Neuronal stem cell (in vitro differentiated cells): ENCODE results near the gene IKBIP.

Experiments
- DNase-seq: peaks from one replicate; pipeline ENCODE4 v3.0.0-alpha.2; 2013; ENCODE audit warnings: low spot score
- H2AFZ ChIP-seq: one replicate; pipeline ENCODE4 v1.6.1; 2013; ENCODE audit warnings: mild to moderate bottlenecking, low read length, inconsistent platforms
- H2AK5ac ChIP-seq: 2 replicates; pipeline ENCODE4 v1.6.1; 2013; ENCODE audit warnings: low read depth, mild to moderate bottlenecking, inconsistent platforms, low read length, moderate library complexity, mixed read lengths
- H2BK120ac ChIP-seq: 2 replicates; pipeline ENCODE4 v1.6.1; 2013; ENCODE audit warnings: low read depth, mild to moderate bottlenecking, inconsistent platforms, low read length, moderate library complexity, mixed read lengths
- H2BK12ac ChIP-seq: one replicate; pipeline ENCODE4 v1.6.1; 2013; ENCODE audit warnings: low read length, inconsistent platforms
- H2BK15ac ChIP-seq: 2 replicates; pipeline ENCODE4 v1.6.1; 2013; ENCODE audit warnings: mild to moderate bottlenecking, low read length, inconsistent platforms, mixed read lengths
- H2BK5ac ChIP-seq: one replicate; pipeline ENCODE4 v1.6.1; 2013; ENCODE audit warnings: inconsistent platforms, mild to moderate bottlenecking, low read length, moderate library complexity
- H3K14ac ChIP-seq: one replicate; pipeline ENCODE4 v1.6.1; 2013; ENCODE audit warnings: low read length, inconsistent platforms
- H3K18ac ChIP-seq: 2 replicates; pipeline ENCODE4 v1.6.1; 2013; ENCODE audit warnings: low read length, inconsistent platforms
- H3K23ac ChIP-seq: 2 replicates; pipeline ENCODE4 v1.6.1; 2013; ENCODE audit warnings: low read depth, mild to moderate bottlenecking, mixed read lengths, low read length, inconsistent platforms; ENCODE audit not compliant: poor library complexity
- H3K27ac ChIP-seq: replicated peaks from 3 replicates; pipeline ENCODE4 v1.5.1; 2013; ENCODE audit warnings: low read length, inconsistent platforms
- H3K27me3 ChIP-seq, 3 experiments: 2 replicates each; pipeline ENCODE4 v1.6.1; 2013; ENCODE audit warnings: low read length in 3 of 3, mild to moderate bottlenecking in 2 of 3, inconsistent platforms in 1 of 3, low read depth in 1 of 3, mixed read lengths in 1 of 3, moderate library complexity in 1 of 3; ENCODE audit not compliant: control insufficient read depth in 3 of 3, insufficient read depth in 3 of 3
- H3K36me3 ChIP-seq, 2 donors: replicated peaks in 1 of 2; 2 replicates each; pipeline ENCODE4 v1.6.1; 2013; ENCODE audit warnings: low read length in 2 of 2; ENCODE audit not compliant: control insufficient read depth in 2 of 2, insufficient read depth in 2 of 2
- H3K4ac ChIP-seq: 2 replicates; pipeline ENCODE4 v1.6.1; 2013; ENCODE audit warnings: inconsistent platforms, mild to moderate bottlenecking, low read length, moderate library complexity
- H3K4me1 ChIP-seq, 2 donors: 1 replicate in 1 of 2; 2 replicates in 1 of 2; pipeline ENCODE4 v1.6.1; 2013; ENCODE audit warnings: low read length in 2 of 2, low read depth in 1 of 2; ENCODE audit not compliant: control insufficient read depth in 2 of 2, insufficient read depth in 1 of 2
- H3K4me2 ChIP-seq: one replicate; pipeline ENCODE4 v1.6.1; 2013; ENCODE audit warnings: mild to moderate bottlenecking, low read length, inconsistent platforms; ENCODE audit not compliant: insufficient read depth, poor library complexity, severe bottlenecking
- H3K4me3 ChIP-seq, 2 donors: 2 replicates each; pipeline ENCODE4 v1.5.1; 2013; ENCODE audit warnings: low read length in 2 of 2, mild to moderate bottlenecking in 2 of 2, inconsistent platforms in 1 of 2, moderate library complexity in 1 of 2
- H3K79me1 ChIP-seq: one replicate; pipeline ENCODE4 v1.6.1; 2013; ENCODE audit warnings: low read depth, mild to moderate bottlenecking, inconsistent platforms, low read length, moderate library complexity
- H3K9ac ChIP-seq: one replicate; pipeline ENCODE4 v1.6.1; 2013; ENCODE audit warnings: mild to moderate bottlenecking, low read depth, low read length, inconsistent platforms; ENCODE audit not compliant: poor library complexity
- H3K9me3 ChIP-seq, 2 donors: replicated peaks in 1 of 2; 2 replicates each; pipeline versions ENCODE3 to v1.6.1; 2013; ENCODE audit warnings: low read length in 2 of 2, mild to moderate bottlenecking in 2 of 2, inconsistent platforms in 1 of 2, low read depth in 1 of 2, mixed read lengths in 1 of 2, moderate library complexity in 1 of 2; ENCODE audit not compliant: control insufficient read depth in 2 of 2, insufficient read depth in 1 of 2
- H4K8ac ChIP-seq: one replicate; pipeline ENCODE4 v1.6.1; 2013; ENCODE audit warnings: low read depth, mild to moderate bottlenecking, inconsistent platforms, low read length, moderate library complexity
- H4K91ac ChIP-seq: one replicate; pipeline ENCODE4 v1.6.1; 2013; ENCODE audit warnings: low read length, low read depth, mild to moderate bottlenecking, inconsistent platforms; ENCODE audit not compliant: poor library complexity
- WGBS, 2 donors: extraction: QIAGEN DNeasy Blood & Tissue Kit; methylation state at CpG; one replicate each; pipeline ENCODE4 v1.1.7; 2013; ENCODE audit warnings: missing lambda C conversion rate in 2 of 2, mixed read lengths in 1 of 2; ENCODE audit not compliant: insufficient read length in 2 of 2, insufficient replicate concordance in 1 of 2; ENCODE audit errors: extremely low coverage in 2 of 2; 5-methylcytosine and 5-hydroxymethylcytosine counted together

IKBIP gene

DNA sequence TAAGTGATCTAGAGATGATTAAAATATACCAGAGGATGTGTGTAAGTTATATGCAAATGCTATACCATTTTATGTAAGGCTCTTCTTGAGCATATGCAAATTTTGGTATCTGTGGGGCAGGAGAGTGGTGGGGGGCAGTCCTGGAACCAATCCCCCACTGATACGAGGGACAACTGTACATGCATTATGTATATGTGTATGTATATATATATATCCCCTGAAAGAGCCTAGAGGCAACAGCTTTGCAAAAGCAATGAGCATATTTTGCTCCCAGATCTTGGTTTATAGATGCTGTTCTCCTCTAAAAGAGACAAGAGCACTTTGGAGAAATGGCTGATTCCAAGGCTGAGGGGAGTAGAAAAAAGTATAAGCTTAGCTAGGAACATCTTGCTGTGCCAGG lies 63.5 kb downstream of the IKBIP start:
- no peaks in the 10 kb centered on the region for H3K27me3 ChIP-seq
- no peak overlapping the region for H3K4me2 ChIP-seq
- H3K4me3 ChIP-seq, result no peak overlapping the region
- H2AK5ac ChIP-seq, result no peak overlapping the region
- no peaks in the 10 kb centered on the region for H3K36me3 ChIP-seq
- H3K14ac ChIP-seq, result no peak overlapping the region
- no peak overlapping the region for H4K91ac ChIP-seq
- H3K9me3 ChIP-seq, result no peaks in the 10 kb centered on the region
- H2AFZ ChIP-seq, result no peak overlapping the region
- H3K79me1 ChIP-seq, result no peaks in the 10 kb centered on the region
- no peak overlapping the region for H2BK120ac ChIP-seq
- no peak overlapping the region for H4K8ac ChIP-seq
- WGBS, 2 donors, result no CpG with 5 or more reads among the region's 1 CpG
- no peak overlapping the region for H2BK15ac ChIP-seq
- no peak for DNase-seq
- H3K18ac ChIP-seq, result no peak overlapping the region
- H2BK5ac ChIP-seq, result no peak overlapping the region
- no peak overlapping the region for H3K4ac ChIP-seq
- no peaks in the 10 kb centered on the region for H3K4me1 ChIP-seq
- H3K23ac ChIP-seq, result no peak overlapping the region
- no peak overlapping the region for H2BK12ac ChIP-seq
- H3K27ac ChIP-seq, result no peak overlapping the region
- H3K9ac ChIP-seq, result no peak overlapping the region

DNA sequence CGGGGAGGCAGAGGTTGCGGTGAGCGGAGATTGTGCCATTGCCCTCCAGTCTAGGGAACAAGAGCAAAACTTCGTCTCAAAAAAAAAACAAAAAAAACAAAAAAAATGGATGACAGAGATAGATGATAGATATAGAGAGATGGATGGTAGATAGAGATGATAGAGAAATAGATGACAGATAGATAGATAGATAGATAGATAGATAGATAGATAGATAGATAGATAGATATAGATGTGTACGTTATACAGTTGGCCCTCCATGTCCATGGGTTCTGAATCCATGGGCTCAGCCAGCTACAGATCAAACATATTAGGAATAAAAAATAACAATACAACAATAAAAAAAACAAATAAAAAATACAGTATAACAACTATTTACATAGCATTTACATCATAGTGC lies 63.9 kb downstream of the IKBIP start:
- no peak overlapping the region for H2BK5ac ChIP-seq
- H2AFZ ChIP-seq, result no peak overlapping the region
- no peak overlapping the region for H3K27ac ChIP-seq
- no peak overlapping the region for H3K14ac ChIP-seq
- no peak overlapping the region for H3K4ac ChIP-seq
- no peak overlapping the region for H4K8ac ChIP-seq
- no peak overlapping the region for H2BK120ac ChIP-seq
- no peak overlapping the region for H3K4me2 ChIP-seq
- no peak overlapping the region for H2BK15ac ChIP-seq
- no CpG with 5 or more reads among the region's 5 CpGs for WGBS, 2 donors
- no peaks in the 10 kb centered on the region for H3K27me3 ChIP-seq
- DNase-seq, result no peak
- H3K18ac ChIP-seq, result no peak overlapping the region
- H2BK12ac ChIP-seq, result no peak overlapping the region
- no peaks in the 10 kb centered on the region for H3K9me3 ChIP-seq
- no peak overlapping the region for H3K9ac ChIP-seq
- no peak overlapping the region for H3K23ac ChIP-seq
- no peaks in the 10 kb centered on the region for H3K79me1 ChIP-seq
- no peak overlapping the region for H3K4me3 ChIP-seq
- H2AK5ac ChIP-seq, result no peak overlapping the region
- H4K91ac ChIP-seq, result no peak overlapping the region
- no peaks in the 10 kb centered on the region for H3K36me3 ChIP-seq
- H3K4me1 ChIP-seq, result no peaks in the 10 kb centered on the region

DNA sequence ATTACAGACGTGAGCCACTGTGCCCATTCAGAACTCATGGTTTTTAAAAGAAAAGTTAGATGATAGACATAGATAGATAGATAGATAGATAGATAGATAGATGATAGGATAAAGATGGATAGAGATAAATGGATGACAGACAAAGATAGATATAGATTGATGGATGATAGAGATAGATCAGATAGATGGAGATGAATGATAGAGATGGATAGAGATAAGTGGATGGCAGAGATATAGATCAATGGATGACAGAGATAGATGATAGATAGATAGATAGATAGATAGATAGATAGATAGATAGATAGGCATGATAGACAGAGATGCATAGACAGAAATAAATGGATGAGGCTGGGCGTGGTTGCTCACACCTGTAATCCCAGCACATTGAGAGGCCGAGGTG lies 64.8 kb downstream of the IKBIP start:
- H3K23ac ChIP-seq, result no peak overlapping the region
- H4K8ac ChIP-seq, result no peak overlapping the region
- H2BK120ac ChIP-seq, result no peak overlapping the region
- no peak overlapping the region for H2AFZ ChIP-seq
- no peaks in the 10 kb centered on the region for H3K4me1 ChIP-seq
- H3K9ac ChIP-seq, result no peak overlapping the region
- no peak overlapping the region for H3K4me3 ChIP-seq
- H3K79me1 ChIP-seq, result no peaks in the 10 kb centered on the region
- no peak overlapping the region for H2BK12ac ChIP-seq
- H3K36me3 ChIP-seq, result no peaks in the 10 kb centered on the region
- H3K27me3 ChIP-seq, result no peaks in the 10 kb centered on the region
- no peak for DNase-seq
- H3K4ac ChIP-seq, result no peak overlapping the region
- no peaks in the 10 kb centered on the region for H3K9me3 ChIP-seq
- no peak overlapping the region for H3K27ac ChIP-seq
- no peak overlapping the region for H2BK15ac ChIP-seq
- no CpG with 5 or more reads among the region's 3 CpGs for WGBS, 2 donors
- H3K4me2 ChIP-seq, result no peak overlapping the region
- no peak overlapping the region for H3K18ac ChIP-seq
- H4K91ac ChIP-seq, result no peak overlapping the region
- H3K14ac ChIP-seq, result no peak overlapping the region
- no peak overlapping the region for H2AK5ac ChIP-seq
- no peak overlapping the region for H2BK5ac ChIP-seq

DNA sequence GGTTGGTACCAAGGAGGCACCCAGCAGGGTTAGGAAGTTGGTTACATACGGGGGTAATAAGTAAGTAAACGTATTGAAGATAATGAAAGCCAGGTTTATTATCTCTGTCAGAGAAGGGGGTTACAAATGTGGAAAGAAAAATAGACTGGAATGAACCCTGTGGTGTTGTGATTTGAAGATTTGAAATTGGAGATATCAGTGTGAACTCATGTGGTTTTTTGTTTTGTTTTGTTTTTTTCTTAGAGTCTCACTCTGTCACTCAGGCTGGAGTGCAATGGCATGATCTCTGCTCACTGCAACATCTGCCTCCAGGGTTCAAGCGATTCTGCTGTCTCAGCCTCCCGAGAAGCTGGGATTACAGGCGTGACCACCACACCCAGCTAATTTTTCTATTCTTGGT lies 65.2 kb downstream of the IKBIP start:
- Histone ChIP-seq H3K4ac (no peak overlapping the region), H2AK5ac (no peak overlapping the region), H2BK12ac (no peak overlapping the region), H3K36me3 (no peaks in the 10 kb centered on the region), H3K4me1 (no peaks in the 10 kb centered on the region), H2AFZ (no peak overlapping the region), H3K27me3 (no peaks in the 10 kb centered on the region), H3K9me3 (no peaks in the 10 kb centered on the region), H3K18ac (no peak overlapping the region), H4K91ac (no peak overlapping the region), H3K14ac (no peak overlapping the region), H2BK15ac (no peak overlapping the region), H3K79me1 (no peaks in the 10 kb centered on the region), H3K9ac (no peak overlapping the region), H3K4me2 (no peak overlapping the region), H2BK120ac (no peak overlapping the region), H4K8ac (no peak overlapping the region), H3K4me3 (no peak overlapping the region), H2BK5ac (no peak overlapping the region), H3K27ac (no peak overlapping the region), H3K23ac (no peak overlapping the region)
- DNase-seq, result no peak
- WGBS, 2 donors, result no CpG with 5 or more reads among the region's 5 CpGs
